ENCODE results near the gene SEC24D.
"Not testable (repeated sequence)": the region's sequence is repeated elsewhere in the genome, so short reads cannot be mapped to it uniquely, and the experiment has no call there.

The SEC24D gene, protein sequence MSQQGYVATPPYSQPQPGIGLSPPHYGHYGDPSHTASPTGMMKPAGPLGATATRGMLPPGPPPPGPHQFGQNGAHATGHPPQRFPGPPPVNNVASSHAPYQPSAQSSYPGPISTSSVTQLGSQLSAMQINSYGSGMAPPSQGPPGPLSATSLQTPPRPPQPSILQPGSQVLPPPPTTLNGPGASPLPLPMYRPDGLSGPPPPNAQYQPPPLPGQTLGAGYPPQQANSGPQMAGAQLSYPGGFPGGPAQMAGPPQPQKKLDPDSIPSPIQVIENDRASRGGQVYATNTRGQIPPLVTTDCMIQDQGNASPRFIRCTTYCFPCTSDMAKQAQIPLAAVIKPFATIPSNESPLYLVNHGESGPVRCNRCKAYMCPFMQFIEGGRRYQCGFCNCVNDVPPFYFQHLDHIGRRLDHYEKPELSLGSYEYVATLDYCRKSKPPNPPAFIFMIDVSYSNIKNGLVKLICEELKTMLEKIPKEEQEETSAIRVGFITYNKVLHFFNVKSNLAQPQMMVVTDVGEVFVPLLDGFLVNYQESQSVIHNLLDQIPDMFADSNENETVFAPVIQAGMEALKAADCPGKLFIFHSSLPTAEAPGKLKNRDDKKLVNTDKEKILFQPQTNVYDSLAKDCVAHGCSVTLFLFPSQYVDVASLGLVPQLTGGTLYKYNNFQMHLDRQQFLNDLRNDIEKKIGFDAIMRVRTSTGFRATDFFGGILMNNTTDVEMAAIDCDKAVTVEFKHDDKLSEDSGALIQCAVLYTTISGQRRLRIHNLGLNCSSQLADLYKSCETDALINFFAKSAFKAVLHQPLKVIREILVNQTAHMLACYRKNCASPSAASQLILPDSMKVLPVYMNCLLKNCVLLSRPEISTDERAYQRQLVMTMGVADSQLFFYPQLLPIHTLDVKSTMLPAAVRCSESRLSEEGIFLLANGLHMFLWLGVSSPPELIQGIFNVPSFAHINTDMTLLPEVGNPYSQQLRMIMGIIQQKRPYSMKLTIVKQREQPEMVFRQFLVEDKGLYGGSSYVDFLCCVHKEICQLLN

DNA sequence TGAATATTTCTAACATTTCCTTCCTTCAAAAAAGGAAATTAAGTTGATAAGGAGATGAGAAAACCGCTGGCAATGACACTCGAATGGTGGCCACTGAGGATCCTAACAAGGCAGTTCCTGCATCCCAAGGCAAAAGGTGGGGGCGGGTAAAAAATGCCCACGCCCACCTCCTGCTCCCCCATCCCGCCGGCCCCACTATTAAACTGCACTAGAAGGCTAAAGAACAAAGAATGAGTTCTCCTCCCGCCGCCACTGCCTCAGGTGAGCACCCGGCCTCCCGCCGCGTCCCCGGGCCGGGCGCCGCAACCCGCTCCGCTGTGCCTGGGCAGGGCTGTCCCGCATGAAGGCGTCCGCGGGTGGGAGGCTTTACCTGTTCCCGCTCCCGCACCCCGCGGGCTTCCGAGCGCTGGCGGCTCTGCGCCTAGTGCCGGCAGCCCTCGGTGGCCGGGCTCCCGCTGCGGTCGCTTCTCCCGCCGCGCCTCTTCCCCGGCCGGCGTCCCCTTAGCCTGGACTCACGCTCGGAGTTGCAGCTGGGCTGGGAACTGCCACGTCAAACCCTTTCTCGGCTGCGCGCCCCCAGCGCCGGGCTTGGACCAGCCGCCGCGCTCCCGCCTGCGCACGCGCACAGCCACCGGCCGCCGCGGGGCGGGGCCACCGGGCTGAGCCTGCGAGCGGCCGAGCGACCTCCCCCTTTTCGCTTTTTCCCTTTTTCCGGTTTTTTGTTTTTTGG, at the start of gene SEC24D:
SEC24D (minus strand) TSS at position 556 of the 730 bp plus-strand sequence. CDS start 2,430 bp downstream, outside the sequence.
- FAIRE-seq, result no peak

DNA sequence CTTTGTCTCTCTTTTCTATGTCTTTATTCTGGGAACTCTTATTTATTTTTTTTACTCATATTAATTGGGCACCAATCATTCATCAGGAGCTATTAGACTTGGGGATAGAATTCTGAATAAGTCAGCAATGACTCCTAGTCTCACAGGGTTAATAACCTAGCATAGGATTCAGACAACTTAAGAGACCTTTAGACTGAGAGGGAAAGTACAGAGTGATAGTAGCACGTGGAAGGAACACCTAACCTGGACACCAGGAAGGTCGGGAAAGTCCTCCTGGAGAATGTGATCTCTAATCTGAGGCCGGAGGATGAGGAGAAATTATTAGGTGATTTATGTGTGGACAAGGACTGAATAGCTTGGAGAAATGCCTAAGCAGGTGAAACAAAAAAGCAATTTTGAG, 48.8 kb upstream of the SEC24D start:
- no peak for FAIRE-seq

DNA sequence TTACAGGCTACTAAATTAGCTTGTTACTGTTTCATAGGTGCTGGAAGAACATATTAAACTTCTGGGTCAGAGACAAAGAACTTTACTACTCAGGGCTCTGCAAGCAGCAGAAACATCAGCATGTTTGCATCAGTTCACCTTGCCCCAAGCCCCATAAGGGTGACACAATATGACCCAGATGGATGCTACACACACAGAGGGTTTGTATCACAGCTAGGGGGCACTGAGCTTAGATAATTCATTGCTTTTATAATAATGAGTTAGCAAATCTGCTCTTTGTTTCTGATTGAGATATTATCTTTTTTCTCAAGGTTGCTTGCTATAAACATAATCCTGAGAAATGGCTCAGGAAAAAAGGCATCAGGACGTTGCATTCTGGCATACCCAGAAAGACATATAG, 47.9 kb upstream of the SEC24D start:
- no peak for FAIRE-seq

DNA sequence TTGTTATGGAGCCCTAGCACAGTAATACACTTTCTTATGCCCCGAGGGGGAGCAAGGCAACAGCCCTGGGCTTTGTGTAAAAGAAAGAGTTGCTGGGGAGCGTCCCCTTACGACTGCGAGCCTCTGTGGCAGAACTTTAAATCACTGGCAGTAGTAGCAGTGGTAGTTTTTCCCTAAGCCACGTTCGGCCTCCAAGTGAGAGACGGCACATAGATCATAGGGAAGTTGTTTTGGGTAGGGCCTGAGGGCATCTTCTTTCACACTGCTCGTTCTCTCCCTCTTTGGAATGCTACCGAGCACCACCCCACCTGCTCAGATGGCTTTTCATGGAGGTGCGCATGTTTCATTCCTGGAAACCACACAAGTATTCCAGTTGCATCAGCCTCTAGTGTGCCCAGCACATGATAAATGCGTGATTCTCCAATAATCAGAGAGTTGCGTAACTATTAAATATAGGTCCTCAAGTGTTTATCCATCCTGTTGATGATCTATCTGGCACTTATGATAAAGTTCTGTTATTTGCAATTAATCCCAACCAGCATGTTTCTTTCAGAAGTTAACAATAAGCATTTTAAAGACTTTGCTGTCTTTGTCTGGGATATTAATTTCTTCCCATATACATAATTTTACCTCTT, 45.7 kb upstream of the SEC24D start:
- no peak for FAIRE-seq

DNA sequence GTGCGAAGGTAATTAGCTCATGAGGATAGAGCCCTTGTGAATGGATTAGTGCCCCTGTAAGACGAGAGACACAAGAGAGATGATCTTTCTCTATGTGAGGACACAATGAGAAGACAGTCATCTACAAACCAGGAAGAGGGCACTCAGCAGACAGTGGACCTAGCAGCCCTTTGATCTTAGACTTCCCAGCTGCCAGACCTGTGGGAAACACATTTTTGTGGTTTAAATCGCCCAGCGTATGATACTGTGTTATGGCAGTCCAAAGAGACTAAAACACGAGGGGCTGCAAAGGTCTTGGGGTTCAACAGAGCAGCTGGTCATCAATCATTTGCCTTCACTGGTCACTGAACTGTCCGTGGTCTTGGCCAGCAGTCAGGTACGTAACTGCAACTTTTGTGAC, 43.5 kb upstream of the SEC24D start:
- FAIRE-seq, result no peak

DNA sequence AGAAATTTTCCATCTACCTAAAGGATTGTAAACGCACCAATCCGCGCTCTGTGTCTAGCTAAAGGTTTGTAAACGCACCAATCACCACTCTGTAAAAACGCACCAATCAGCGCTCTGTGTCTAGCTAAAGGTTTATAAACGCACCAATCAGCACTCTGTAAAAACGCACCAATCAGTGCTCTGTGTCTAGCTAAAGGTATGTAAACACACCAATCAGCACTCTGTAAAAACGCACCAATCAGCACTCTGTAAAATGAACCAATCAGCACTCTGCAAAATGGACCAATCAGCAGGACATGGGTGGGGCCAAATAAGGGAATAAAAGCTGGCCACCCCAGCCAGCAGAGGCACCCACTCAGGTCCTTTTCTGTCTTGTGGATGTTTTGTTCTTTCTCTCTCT, 42.6 kb upstream of the SEC24D start:
- FAIRE-seq, result not testable (repeated sequence)

DNA sequence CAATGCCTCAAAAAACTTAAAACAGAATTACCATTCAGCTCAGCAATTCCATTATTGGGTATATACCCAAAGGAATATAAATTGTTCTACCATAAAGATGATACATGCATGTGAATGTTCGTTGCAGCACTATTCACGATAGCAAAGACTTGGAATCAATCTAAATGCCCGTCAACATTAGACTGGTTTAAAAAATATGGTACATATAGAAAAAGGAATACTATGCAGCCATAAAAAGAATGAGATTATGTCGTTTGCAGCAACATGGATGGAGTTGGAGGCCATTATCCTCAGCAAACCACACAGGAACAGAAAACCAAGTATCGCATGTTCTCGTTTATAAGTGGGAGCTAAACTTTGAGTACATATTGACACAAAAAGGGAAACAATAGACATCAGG, 41.9 kb upstream of the SEC24D start:
- no peak for FAIRE-seq

DNA sequence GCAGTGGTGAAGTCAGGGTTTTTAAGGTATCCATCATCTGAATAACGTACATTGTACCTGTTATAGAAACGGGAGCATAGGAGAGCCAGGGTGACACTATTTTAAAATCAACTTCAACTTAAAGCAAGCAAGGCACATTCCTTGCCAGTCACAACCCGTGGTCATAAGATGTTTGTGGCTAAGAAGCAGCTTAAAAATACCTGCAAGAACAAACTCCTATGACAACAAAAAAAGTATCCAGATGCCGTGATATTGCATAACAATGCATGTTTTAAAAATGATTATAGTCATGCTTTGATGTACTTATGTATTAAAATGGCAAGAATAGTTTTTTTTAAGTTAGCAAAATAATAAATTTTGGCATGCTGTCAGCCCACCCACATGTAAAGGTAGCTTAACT, 36.3 kb upstream of the SEC24D start:
- FAIRE-seq, result no peak

DNA sequence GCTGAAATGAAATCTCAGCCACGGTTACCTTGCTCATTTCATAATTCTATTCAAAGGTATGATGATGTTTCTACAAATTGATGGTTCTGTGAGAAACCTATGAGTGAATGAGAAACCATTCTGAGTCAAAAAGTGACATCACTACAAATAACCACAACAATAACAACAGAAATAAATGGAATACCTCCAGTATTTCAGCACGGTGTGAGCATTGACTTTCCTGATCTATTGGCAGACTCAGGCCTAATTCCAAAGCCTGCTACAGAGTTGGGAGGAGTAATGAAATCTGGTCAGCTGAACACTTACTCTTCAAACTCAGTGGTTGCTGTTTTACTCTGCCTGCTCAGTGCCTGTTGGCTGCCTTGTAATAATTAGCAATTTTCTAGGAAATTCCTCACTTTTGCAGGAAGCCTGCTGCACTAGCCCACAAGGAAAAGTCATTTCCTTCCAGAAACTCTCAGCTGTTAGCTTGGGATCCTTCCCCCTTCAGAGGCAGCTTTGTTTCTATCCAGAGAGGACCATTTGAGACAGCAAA, 33.9 kb upstream of the SEC24D start:
- FAIRE-seq, result no peak

DNA sequence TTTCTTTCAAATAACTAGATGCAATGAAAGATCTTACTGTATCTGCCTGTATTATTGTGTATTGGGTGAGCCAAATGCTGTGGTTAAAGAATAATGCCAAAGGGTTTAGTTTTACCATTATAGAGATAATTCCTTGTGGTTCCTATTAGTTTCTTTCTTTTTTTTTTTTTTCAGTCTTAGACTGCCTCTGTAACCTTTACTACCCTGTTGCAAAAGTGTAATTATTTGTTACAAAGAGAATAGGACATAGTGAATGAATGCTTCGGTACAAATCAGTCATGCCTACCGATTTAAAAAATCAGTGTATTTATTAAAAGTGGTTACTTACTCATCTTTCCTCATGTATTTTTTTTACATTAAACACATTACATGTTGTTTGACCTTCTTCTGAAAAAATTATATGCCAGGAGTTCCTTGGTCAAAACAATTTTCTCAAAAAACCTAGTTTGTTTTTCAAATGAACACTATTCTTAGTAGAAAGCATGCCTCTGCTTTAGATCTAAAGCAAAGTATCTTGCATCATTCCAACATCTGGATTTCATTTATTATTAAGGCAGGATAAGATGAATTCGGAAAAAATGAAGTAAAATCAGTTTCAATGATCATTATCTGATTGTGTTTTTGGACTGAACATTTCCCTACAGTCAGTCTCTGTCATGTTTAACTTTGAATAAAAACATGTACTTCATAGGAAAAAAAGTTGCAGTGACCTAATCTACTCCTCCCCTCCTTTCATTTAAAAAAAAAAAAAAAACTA, 31.6 kb upstream of the SEC24D start:
- peak; percentile 93 for FAIRE-seq

DNA sequence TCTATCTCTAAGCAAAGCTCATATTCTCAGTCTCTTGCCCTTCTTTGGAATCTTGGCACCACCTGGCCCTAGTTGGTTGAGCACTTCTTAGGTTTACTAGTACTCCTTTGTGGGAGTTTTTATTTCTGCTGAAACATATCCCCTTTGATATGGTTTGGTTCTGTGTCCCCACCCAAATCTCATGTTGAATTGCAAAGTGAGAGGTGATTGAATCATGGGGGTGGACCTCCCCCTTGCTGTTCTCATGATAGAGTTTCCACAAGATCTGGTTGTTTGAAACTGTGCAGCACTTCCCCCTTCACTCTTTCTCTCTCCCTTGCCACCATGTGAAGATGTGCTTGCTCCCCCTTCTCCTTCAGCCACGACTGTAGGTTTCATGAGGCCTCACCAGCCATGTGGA, 30.5 kb upstream of the SEC24D start:
- no peak for FAIRE-seq

DNA sequence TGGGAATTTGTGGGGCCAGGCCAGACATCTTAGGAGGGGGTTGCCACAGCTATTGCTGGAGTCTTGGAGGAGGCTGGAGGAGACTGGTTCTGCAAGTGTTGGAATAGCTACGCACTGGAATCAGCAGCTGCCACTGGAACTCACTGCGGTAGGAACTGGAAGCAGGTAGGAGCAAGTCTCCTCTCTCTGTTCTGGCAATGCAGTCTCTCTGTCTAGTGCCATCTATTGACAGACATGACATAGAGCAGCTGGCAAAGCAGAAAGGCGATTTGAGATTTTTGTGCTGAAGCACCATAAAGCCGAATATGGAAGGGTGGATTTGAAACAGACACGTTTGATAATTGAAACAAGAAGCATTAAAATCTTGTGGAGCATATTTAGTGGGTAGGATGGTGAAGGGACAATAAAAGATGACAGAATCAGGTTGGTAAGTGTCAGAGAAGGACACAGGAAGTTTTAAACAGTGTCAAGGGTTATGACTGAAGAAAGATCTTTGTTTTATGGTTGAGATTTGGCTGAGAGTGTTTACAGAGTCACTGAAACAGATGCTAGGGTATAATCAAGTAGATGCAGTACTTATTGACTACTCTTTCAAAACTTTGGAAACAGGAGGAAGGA, 29.3 kb upstream of the SEC24D start:
- peak; percentile 73 for FAIRE-seq

DNA sequence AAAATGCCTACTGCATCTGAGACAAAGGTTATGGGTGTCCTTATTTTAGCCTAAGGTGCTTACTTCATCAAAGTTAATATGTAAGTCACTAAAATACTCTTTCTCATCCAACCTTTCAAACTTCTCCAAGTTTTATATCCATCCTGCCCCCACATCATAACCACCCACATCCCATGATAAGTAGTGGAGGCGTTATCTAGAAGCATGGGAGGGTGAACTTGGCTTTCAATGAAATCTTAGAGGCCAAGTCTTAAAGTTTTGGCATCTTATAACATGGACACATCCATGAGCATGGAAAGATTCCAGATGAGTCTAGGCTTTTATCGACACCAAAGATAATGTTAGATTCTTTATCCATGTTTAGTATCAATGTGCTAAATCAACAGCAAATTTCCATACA, 22.9 kb upstream of the SEC24D start:
- FAIRE-seq, result no peak

DNA sequence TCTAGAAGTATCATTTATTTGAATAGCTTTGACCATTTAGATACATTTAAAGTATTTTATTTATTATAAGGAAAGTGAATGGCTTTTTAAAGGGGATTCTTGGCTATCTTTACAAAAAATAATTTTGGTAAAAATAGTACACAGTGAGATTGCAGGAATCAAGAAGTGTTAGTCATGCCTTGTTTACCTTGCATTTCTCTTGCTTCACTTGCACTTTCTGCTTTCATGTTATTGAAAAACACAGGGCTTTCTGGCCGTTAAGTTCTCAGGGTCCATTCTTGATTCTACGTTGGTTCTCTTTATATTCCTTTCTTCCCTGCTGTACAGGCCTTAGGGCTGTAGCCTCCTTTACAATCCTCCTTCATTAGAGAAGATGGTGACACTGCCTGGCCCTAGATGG, 21.8 kb upstream of the SEC24D start:
- FAIRE-seq, result no peak

DNA sequence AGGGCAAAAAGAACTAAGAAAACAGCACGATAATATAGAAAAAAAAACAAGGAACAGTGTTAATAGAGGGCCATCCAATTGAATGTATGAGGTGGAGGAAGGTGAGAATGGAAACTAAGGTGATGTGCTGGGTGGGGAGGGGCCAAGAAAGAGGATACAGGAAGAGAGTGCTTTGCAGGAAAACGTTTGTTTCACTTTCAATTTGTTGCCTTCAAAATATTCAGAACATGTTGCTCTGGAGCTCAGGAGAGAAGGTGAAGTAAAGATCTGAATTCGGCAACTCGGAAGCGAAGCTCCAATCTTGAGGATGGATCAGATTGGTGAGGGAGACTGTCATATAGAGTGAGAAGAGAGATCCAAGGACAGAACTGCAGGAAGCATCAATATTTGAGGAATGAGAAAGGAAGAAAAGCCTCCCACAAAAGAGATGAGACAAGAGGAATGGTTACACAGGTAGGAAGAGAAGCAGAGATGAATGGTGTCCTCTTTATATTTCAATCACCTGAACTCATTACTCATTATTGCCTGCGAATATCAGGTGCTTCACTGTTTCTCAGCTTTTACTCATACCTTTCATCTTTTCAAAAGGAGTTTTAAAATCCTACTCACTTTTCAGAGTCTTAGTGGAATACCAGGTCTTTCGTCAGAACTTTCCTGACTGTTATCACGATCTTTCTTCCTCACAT, 14.7 kb upstream of the SEC24D start:
- FAIRE-seq, result no peak

DNA sequence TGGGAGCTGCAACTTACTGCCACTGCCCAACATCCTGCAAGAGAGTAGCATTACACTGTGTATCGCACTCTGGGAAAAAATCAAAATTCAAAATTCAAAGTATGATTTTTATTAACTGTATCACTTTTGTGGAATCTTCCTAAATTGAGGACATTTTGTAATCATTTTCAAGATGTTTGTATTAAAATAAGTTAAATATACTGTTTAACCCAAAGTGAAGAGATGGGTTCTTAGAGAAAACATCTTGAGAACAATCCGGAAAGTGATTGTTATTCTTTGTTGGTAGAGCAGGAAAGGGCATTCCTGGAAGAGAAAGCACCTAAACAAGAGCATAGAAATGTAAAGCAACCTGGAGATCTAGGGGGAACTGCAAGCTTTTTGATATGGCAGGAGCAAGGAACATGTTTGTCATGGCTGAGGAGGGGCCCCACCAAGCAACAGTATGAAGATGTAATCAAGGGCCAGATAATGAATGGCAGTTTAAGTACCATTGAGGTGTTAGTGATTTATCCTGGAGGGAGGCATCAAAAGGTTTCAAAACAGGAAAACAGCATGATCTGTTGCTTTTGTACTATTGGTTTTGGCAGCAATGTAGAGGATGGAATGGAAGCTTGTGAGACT, 14.1 kb upstream of the SEC24D start:
- FAIRE-seq, result no peak

DNA sequence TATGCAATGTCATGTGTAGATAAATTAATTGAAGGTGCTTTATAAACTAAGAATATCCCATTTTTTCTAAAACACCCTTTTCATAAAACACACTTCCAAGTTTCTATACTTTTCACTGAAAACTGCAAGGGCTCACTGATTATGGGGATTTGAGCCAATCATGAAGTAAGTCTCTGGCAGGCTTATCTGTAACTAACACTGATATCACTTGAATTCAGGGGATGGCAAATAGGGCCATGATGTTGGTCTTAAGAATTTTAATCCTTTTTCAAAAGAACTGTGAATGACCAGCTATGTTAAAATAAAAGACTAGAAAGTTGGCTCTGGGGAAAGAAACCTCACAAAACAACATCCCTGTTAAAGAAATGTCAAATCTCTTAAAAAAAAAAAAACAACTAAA, 13.0 kb upstream of the SEC24D start:
- no peak for FAIRE-seq

DNA sequence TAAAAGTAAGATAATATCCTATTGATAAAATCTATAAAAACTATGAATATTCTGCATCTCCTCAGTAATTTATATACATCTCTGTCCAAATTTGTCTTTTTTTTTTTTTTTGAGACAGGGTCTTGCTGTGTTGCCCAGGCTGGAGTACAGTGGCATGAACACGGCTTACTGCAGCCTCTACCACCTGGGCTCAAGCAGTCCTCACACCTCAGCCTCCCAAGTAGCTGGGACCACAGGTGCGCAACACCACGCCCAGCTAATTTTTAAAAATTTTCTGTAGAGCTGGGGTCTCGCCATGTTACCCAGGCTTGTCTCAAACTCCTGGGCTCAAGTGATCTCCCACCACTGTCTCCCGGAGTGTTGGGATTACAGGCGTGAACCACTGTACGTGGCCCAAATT, 12.3 kb upstream of the SEC24D start:
- no peak for FAIRE-seq

DNA sequence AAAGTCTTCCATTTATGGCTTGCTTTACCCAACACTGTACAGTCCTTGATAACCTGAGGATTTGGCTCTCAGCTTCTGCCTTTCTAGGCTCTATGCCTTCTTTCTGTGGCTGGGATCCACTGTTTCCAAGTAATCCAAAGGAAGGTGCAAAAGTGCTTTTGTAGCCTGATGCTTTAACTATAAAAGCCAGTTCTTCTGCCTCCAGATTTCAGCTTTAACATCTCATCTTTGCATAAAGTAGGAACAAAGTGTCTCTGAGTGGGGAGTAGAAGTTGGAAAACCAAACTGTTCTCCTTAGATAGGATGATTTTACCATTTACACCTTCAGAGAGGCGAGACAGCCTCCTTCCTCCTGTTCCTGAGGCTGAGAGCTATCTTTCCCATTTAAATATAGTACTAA, 11.1 kb upstream of the SEC24D start:
- no peak for FAIRE-seq

DNA sequence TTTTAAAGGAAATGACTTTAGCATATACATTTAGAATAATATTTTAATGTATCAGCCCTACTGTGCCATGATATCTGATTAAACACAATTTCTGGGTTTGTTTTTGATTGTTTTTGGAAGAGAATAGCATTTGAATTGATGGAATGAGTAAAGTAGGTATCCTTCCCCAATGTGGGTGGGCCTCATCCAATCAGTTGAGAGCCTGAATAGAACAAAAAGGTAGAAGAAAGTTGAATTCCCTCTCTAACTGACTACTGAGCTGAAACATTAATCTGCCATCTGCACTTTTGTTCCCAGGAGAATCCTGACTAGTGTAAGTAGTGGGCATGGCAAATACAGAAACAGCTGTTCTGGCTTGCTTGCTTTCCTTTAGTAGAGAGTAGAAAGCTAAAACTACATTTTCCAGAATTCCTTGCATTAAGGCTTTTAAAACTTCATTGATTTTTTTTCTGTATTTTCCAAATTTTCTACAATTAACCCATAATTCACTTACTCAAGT, 9.7 kb upstream of the SEC24D start:
- no peak for FAIRE-seq
